Kidney epithelial cell (primary cell): ENCODE data around the gene CDC42BPG. TPM values are rescaled to one million over a fixed set of nuclear protein-coding genes. Genes with fewer than 3 reads are reported as not detected.

ENCODE experiments used
- DNase-seq: peaks from one replicate; pipeline ENCODE4 v3.0.0-alpha.2; 2010; ENCODE audit warnings: low read depth
- H3K27me3 ChIP-seq: 2 replicates; pipeline ENCODE4 v1.6.0; 2011; ENCODE audit warnings: low read length; ENCODE audit not compliant: control insufficient read depth, insufficient read depth
- H3K36me3 ChIP-seq: 2 replicates; pipeline ENCODE4 v1.5.1; 2011; ENCODE audit warnings: low read length; ENCODE audit not compliant: control insufficient read depth, insufficient read depth
- H3K4me3 ChIP-seq: 2 replicates; pipeline ENCODE4 v1.5.1; 2011; ENCODE audit warnings: low read depth, mild to moderate bottlenecking, control low read depth, low read length
- total RNA-seq: library from RNA; depleted of rRNA; stranded (reverse); fragments of >200 nt; gene quantifications from 2 replicates; pipeline ENCODE4 v1.2.3, GENCODE V29; 2015
- TF ChIP-seq, protein P1 (sequence below): IDR thresholded peaks from 2 replicates; pipeline ENCODE4 v1.5.1; 2011; ENCODE audit warnings: mild to moderate bottlenecking, moderate library complexity, low read length, control low read depth, inconsistent platforms; ENCODE audit not compliant: insufficient read depth, poor library complexity, severe bottlenecking

The CDC42BPG gene
- total RNA-seq, 1 donor from 2014 or later = 10.7 TPM

DNA sequence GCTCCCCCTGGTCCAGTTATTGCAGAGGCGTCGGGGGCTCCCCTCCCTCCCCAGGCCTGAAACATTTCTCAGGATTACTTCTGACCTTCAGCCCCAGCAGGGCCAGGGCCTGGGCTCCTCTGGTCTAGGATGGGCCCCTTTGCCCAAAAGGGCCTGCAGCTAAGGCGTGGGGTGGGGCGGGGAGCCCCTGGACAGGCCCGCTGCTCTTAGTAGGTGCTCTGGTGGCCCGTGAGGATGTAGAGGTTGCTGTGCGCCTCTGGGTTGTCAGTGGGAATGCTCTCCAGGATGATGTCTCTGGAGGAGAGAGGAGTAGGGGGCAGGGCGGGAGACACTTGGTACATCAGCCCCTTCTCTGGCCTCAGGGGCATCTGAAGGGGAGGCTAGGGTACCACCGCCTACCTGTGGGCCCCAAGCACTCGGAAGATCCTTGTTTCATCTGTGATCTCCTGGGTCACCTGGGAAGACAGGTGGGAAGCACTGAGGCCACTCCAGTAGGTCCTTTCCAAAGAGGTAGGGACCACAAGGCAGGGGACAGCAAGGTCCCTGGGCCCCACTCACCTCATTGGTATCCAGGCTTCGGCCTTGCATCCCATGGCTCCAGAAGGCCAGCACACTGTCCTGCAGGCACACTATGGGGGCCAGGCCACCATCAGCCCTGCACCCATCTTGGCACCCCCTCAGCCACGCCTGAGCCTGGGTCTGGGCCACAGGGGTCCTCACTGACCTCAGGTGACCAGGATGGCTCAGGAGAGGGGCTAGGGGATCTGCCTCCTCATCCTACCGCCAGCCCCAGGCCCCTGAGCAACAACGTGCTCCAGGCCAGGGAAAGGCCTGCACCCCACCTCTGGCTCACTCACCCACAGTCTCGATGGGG, 54.9 kb downstream of the CDC42BPG start:
- Histone ChIP-seq H3K27me3 (no peaks in the 10 kb centered on the region), H3K4me3 (no peak overlapping the region), H3K36me3 (no peaks in the 10 kb centered on the region)
- TF ChIP-seq, protein P1, sequence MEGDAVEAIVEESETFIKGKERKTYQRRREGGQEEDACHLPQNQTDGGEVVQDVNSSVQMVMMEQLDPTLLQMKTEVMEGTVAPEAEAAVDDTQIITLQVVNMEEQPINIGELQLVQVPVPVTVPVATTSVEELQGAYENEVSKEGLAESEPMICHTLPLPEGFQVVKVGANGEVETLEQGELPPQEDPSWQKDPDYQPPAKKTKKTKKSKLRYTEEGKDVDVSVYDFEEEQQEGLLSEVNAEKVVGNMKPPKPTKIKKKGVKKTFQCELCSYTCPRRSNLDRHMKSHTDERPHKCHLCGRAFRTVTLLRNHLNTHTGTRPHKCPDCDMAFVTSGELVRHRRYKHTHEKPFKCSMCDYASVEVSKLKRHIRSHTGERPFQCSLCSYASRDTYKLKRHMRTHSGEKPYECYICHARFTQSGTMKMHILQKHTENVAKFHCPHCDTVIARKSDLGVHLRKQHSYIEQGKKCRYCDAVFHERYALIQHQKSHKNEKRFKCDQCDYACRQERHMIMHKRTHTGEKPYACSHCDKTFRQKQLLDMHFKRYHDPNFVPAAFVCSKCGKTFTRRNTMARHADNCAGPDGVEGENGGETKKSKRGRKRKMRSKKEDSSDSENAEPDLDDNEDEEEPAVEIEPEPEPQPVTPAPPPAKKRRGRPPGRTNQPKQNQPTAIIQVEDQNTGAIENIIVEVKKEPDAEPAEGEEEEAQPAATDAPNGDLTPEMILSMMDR = no peak
- no peak for DNase-seq

DNA sequence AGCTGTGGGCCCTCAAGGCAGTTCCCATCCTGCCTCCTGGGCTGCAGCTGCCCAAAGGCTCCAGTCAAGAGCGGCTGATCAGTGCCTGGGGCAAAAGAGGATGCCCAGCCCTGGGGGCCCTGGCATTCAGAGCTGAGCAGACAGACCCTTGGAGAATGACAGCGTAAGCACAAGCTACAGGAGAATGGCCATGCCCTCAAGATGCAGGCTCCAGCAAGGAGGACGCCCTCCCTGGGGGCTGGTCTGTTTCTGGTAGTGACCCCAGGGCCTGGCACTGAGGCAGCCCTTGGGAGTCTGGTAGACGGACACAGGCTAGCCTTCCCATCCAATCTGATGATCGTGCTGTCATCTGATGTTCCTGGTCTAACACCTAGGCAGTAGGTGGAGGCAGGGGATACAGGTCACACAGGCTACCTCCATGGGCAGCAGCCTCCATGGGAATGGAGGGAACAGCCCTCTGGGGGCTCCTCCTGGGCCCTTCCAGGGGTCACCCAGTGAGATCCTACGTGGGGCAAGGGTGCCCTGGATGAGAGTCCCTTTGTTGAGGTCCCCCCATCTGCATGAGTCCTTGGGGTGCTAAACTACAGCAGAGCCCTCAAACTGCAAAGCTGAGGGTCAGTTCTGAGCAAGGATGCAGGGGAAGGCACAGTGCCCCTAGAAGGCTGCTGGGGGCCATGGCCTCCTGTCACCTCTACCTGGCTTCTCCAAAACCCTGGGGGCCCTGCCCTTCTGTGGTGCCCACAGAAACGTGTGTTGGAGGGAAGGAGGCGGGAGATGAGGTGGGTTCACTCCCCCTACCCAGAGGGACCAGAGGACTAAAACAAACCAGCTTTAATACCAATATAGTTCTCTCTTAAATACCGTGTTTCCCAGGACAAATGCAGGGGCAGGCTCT, 55.9 kb downstream of the CDC42BPG start:
- TF ChIP-seq, protein P1 = no peak
- H3K4me3 ChIP-seq = no peak overlapping the region
- H3K27me3 ChIP-seq = no peaks in the 10 kb centered on the region
- no peaks in the 10 kb centered on the region for H3K36me3 ChIP-seq
- DNase-seq = no peak

DNA sequence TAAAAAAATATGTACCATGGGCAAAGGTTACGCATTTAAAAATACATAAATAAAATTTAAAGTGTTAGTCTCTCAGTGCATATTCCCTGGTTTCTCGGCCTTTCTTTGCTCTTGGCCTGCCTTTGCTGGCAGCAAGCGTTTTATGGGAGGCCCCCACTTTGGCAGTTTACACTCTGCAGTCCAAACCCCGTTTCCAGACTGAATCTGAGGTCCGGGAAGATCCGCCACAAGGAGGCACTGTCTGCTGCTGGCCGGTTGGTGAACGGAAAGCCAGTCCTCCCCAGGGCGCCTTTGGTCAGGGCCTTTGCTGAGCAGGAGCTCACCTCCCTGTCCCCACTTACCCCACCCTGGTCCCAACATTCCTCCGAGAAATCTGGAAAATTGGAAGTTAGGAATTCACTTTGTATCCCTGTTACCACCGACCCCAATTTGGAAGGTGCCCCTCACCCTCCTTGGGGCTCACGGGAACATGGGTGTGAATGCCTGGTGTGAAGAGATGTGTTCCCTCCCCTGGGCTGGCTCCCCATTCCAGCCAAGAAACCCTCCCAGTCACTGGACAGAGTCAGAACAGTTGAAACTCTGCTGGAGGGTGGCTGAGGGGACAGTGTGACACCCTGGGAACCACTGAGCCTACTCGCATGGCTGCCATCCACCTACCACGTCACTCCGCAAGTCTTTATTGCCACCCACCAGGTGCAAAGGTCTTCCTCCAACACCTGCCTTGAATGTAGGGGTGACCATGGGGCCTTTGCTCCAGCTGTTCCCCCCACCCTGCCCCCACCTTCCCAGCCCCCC, 56.7 kb downstream of the CDC42BPG start:
- Histone ChIP-seq H3K36me3 (no peaks in the 10 kb centered on the region), H3K4me3 (no peak overlapping the region), H3K27me3 (no peaks in the 10 kb centered on the region)
- no peak for DNase-seq
- TF ChIP-seq, protein P1 = peak; percentile 92

DNA sequence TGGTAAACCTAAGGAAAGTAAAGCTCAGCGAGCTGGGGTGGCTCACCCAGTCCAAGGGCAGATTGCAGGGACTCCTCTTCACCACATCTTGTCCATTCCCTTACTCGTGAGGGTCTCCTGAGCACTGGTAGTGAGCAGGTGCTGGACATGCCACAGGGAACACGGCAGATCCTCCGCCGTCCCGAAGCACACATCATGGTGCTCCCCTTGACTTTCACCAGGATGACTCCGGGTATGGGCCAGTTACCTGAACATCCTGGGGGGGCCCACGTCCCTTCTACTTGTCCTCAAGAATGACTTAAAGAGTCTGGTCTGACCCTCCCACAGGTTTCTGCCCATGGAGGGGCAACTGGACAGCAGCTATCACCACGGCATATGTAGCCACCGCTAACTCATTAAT, 58.1 kb downstream of the CDC42BPG start:
- no peaks in the 10 kb centered on the region for H3K27me3 ChIP-seq
- DNase-seq = no peak
- no peak overlapping the region for H3K4me3 ChIP-seq
- TF ChIP-seq, protein P1 = no peak
- H3K36me3 ChIP-seq = no peaks in the 10 kb centered on the region

DNA sequence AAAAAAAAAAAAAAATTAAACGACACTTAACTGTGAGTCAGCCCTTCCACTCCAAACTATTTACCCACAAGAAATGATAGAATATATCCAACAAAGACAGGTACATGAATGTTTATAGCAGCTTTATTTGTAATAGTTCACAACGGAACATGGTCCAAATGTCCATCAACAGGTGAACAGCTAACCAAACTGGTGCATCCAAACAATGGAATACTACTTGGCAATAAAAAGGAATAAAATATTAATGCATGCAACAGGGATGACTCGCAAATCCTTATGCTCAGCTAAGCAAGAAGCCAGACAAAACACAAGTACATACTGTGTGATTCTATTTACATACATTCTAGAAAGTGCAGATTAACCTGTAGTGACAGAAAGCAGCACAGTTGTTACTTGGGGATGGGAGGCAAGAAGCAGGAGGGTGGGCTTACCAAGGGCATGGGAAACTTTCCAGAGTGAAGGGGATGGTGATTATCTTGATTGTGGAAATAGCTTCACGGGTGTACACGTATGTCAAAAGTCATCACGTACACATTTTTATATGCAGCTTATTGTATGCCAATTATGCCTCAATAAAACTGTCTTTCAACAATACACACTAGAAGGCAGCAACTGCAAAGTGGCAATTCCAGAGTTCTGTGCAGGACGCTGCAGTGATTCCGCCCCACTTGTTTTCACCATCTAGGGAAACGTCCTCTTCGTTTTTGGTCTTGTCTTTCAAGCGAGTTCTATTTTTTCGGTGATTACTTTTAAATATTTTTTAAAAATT, 59.5 kb downstream of the CDC42BPG start:
- no peak overlapping the region for H3K4me3 ChIP-seq
- no peaks in the 10 kb centered on the region for H3K36me3 ChIP-seq
- TF ChIP-seq, protein P1 = no peak
- no peaks in the 10 kb centered on the region for H3K27me3 ChIP-seq
- no peak for DNase-seq
